HepG2 (cell line): Measurements from ENCODE around the gene SSH3. TPM values are rescaled to one million over a fixed set of nuclear protein-coding genes. Genes with fewer than 3 reads are reported as not detected.

Source experiments
- ISX ChIP-seq: sonication (generic); formaldehyde crosslinking; conservative IDR thresholded peaks from 2 replicates; pipeline ENCODE4 v1.5.0; 2020; ENCODE audit warnings: missing genetic modification reagents
- TEF ChIP-seq: sonication (generic); formaldehyde crosslinking; IDR thresholded peaks from 2 replicates; pipeline ENCODE4 v1.5.0; 2020; ENCODE audit warnings: missing genetic modification reagents
- ZGPAT ChIP-seq: IDR thresholded peaks from 2 replicates; pipeline ENCODE4 v1.6.1; 2016; ENCODE audit warnings: mild to moderate bottlenecking
- polyA plus RNA-seq, 8 experiments: library from polyadenylated mRNA; depleted of rRNA in 3 of 8; stranded (reverse) in 7 of 8; unstranded in 1 of 8; fragments of >200 nt; fragmentation: Illumina TruSeq in 4 of 8; extraction: Trizol in 4 of 8; gene quantifications; 2 replicates each; pipeline versions ENCODE4 v1.2.1 to v1.2.3, GENCODE V29; 2011 to 2016; ENCODE audit warnings: low read depth in 4 of 8, missing spikeins in 1 of 8, mixed read lengths in 1 of 8; ENCODE audit not compliant: insufficient read depth in 1 of 8
- total RNA-seq, 5 experiments: library from RNA; depleted of rRNA; stranded (reverse); fragments of >200 nt; fragmentation: Illumina TruSeq; extraction: Trizol; gene quantifications; 2 replicates each; pipeline ENCODE4 v1.2.3, GENCODE V29; 2016; ENCODE audit warnings: low read depth in 1 of 5
- TF ChIP-seq, protein P1 (sequence below), 2 experiments: fragments of 450-650 bp in 1 of 2; sonication (generic) in 1 of 2; formaldehyde crosslinking in 1 of 2; IDR thresholded peaks; 2 replicates each; pipeline versions ENCODE4 v1.6.1 to v1.8.0; 2016 to 2022; ENCODE audit warnings: antibody characterized with exemption in 1 of 2, mild to moderate bottlenecking in 1 of 2, missing genetic modification reagents in 1 of 2
- TF ChIP-seq, protein P2 (sequence below): sonication (generic); formaldehyde crosslinking; IDR thresholded peaks from 2 replicates; pipeline ENCODE4 v1.8.0; 2022; ENCODE audit warnings: mild to moderate bottlenecking, missing genetic modification reagents
- TF ChIP-seq, protein P3 (sequence below): sonication (generic); formaldehyde crosslinking; IDR thresholded peaks from 2 replicates; pipeline ENCODE4 v1.4.0; 2020; ENCODE audit warnings: mild to moderate bottlenecking, missing genetic modification reagents

The SSH3 gene
- total and polyA plus RNA-seq, 2 of the 13 experiments (the other 11 are each of a cell fraction or from before 2014, with no cell fraction given): 12.4 to 18.8 TPM

- TF ChIP-seq, protein P1, sequence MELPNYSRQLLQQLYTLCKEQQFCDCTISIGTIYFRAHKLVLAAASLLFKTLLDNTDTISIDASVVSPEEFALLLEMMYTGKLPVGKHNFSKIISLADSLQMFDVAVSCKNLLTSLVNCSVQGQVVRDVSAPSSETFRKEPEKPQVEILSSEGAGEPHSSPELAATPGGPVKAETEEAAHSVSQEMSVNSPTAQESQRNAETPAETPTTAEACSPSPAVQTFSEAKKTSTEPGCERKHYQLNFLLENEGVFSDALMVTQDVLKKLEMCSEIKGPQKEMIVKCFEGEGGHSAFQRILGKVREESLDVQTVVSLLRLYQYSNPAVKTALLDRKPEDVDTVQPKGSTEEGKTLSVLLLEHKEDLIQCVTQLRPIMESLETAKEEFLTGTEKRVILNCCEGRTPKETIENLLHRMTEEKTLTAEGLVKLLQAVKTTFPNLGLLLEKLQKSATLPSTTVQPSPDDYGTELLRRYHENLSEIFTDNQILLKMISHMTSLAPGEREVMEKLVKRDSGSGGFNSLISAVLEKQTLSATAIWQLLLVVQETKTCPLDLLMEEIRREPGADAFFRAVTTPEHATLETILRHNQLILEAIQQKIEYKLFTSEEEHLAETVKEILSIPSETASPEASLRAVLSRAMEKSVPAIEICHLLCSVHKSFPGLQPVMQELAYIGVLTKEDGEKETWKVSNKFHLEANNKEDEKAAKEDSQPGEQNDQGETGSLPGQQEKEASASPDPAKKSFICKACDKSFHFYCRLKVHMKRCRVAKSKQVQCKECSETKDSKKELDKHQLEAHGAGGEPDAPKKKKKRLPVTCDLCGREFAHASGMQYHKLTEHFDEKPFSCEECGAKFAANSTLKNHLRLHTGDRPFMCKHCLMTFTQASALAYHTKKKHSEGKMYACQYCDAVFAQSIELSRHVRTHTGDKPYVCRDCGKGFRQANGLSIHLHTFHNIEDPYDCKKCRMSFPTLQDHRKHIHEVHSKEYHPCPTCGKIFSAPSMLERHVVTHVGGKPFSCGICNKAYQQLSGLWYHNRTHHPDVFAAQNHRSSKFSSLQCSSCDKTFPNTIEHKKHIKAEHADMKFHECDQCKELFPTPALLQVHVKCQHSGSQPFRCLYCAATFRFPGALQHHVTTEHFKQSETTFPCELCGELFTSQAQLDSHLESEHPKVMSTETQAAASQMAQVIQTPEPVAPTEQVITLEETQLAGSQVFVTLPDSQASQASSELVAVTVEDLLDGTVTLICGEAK (IDR thresholded peaks at IDR 0.05): no peak
- TF ChIP-seq, protein P1 (CRISPR knock-in tag; IDR thresholded peaks at IDR 0.05): no peak
- TF ChIP-seq ISX (CRISPR knock-in tag) (no peak), ZGPAT (CRISPR knock-in tag) (0 out of 2 replicates have a peak, but pooled peaks have one; percentile 47), TEF (CRISPR knock-in tag) (no peak)
- TF ChIP-seq, protein P2, sequence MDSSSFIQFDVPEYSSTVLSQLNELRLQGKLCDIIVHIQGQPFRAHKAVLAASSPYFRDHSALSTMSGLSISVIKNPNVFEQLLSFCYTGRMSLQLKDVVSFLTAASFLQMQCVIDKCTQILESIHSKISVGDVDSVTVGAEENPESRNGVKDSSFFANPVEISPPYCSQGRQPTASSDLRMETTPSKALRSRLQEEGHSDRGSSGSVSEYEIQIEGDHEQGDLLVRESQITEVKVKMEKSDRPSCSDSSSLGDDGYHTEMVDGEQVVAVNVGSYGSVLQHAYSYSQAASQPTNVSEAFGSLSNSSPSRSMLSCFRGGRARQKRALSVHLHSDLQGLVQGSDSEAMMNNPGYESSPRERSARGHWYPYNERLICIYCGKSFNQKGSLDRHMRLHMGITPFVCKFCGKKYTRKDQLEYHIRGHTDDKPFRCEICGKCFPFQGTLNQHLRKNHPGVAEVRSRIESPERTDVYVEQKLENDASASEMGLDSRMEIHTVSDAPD (CRISPR knock-in tag): no peak
- TF ChIP-seq, protein P3, sequence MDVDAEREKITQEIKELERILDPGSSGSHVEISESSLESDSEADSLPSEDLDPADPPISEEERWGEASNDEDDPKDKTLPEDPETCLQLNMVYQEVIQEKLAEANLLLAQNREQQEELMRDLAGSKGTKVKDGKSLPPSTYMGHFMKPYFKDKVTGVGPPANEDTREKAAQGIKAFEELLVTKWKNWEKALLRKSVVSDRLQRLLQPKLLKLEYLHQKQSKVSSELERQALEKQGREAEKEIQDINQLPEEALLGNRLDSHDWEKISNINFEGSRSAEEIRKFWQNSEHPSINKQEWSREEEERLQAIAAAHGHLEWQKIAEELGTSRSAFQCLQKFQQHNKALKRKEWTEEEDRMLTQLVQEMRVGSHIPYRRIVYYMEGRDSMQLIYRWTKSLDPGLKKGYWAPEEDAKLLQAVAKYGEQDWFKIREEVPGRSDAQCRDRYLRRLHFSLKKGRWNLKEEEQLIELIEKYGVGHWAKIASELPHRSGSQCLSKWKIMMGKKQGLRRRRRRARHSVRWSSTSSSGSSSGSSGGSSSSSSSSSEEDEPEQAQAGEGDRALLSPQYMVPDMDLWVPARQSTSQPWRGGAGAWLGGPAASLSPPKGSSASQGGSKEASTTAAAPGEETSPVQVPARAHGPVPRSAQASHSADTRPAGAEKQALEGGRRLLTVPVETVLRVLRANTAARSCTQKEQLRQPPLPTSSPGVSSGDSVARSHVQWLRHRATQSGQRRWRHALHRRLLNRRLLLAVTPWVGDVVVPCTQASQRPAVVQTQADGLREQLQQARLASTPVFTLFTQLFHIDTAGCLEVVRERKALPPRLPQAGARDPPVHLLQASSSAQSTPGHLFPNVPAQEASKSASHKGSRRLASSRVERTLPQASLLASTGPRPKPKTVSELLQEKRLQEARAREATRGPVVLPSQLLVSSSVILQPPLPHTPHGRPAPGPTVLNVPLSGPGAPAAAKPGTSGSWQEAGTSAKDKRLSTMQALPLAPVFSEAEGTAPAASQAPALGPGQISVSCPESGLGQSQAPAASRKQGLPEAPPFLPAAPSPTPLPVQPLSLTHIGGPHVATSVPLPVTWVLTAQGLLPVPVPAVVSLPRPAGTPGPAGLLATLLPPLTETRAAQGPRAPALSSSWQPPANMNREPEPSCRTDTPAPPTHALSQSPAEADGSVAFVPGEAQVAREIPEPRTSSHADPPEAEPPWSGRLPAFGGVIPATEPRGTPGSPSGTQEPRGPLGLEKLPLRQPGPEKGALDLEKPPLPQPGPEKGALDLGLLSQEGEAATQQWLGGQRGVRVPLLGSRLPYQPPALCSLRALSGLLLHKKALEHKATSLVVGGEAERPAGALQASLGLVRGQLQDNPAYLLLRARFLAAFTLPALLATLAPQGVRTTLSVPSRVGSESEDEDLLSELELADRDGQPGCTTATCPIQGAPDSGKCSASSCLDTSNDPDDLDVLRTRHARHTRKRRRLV: no peak
Measured at GRCh38 chr11:67262731-67263675, 40.3 kb upstream of the SSH3 start (continued).
